DMS114 treated with DMSO at 0.1 percent for 48 hours (cell line): ENCODE data around the gene KCNK2.

Experiments
- DNase-seq: peaks from one replicate; lab custom pipeline; 2025; ENCODE audit not compliant: unreplicated experiment; lab: John Stamatoyannopoulos, UW

The KCNK2 gene, protein sequence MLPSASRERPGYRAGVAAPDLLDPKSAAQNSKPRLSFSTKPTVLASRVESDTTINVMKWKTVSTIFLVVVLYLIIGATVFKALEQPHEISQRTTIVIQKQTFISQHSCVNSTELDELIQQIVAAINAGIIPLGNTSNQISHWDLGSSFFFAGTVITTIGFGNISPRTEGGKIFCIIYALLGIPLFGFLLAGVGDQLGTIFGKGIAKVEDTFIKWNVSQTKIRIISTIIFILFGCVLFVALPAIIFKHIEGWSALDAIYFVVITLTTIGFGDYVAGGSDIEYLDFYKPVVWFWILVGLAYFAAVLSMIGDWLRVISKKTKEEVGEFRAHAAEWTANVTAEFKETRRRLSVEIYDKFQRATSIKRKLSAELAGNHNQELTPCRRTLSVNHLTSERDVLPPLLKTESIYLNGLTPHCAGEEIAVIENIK

DNA sequence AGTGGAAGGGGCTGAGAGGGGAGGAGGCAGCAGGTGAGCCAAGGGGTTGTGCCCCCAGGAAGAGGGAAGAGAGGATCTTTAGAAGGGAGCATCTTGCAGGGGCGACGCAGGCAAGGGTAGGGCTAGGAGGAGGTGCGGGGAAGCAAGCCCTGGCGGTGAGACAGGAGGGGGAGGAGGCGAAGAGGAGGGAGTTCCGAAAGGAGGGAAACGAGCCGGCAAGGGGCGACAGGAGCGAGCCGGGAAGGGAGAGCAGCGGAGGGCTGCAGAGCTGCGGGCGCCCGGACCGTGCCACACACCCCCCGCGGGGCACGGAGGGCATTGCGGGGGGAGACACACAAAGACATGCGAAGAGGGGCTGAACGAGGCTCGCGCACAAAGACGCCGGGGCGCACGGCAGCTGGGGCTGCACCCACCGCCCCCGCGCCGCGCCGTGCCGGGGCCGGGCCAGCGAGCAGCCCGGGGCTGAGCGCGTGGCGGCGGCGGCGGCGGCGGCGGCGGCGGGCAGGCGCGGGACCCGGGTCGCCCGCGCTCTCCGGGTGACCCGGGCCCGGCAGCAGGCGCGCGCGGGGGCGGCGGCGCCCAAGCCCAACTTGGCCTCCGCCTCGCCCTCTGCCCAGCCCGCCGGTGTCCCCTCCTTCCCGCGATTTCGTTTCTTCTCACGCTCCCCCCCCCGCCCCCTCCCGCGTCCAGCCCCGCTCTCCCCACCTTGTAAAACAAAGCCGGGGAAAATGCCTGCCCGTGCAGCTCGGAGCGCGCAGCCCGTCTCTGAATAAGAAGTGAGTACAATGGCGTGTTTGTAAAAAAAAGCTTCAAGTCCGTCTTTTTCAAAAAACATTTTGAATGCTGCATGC is at the start of gene KCNK2:
Gene KCNK2, plus strand, starts transcription at position 206 of the 851 bp plus-strand sequence. CDS start 649 bp downstream, outside the sequence.
- no peak for DNase-seq

DNA sequence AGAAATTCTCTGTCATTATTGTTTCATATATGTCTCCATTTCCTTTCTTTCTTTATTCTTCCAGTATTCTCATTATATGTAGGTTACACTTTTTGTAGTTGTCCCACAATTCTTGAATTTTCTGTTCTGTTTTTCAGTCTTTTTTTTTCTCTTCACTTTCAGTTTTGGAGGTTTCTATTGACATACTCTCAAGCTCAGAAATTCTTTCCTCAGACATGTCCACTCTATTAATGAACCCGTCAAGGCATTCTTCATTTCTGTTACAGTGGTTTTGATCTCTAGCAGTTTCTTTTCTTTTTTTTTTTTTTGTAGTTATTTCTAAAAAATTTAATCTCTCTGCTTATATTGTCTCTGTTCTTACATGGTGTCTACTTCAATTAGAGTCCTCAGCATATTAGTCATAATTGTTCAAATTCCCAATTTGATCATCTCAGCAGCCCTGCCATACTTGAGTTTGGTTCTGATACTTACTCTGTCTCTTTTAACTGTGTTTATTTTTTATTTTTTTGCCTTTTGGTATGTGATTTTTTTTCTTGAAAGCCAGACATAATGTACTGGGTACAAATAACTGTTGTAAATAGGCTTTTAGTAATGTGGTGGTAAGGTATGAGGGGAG is 49.5 kb upstream of the KCNK2 start:
- DNase-seq, result no peak

DNA sequence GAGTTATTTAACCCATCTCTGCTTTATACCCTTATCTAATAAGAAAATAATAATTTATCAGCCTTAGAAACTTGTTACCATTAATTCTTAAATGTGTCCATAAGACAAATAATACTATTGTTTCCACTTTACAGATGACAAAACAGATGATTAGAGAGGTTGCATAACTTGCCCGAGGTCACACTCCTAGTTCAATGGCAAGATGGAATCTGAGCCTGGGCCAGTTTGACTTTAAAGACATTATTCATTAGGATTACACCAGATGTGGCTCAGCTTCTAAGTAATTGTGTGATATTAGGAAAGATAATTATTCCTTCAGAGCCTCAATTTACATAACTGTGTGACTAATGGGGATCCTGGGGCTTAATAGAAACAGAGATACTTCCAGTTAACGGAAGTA is 42.3 kb upstream of the KCNK2 start:
- DNase-seq, result no peak

DNA sequence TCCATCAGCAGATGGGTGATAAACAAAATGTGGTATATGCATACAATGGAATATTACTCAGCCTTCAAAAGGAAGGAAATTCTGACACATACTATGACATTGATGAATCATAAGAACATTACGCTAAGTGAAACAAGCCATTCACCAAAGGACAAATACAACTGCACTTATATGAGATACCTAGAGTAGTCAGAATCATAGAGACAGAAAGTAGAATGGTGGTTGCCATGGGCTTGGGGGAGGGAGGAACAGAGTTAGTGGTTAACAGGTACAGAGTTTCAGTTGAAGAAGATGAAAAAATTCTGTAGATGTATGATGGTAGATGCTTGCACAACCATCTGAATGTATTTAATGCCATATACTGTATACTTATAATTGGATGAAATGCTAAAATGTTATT is 39.1 kb upstream of the KCNK2 start:
- DNase-seq, result no peak

DNA sequence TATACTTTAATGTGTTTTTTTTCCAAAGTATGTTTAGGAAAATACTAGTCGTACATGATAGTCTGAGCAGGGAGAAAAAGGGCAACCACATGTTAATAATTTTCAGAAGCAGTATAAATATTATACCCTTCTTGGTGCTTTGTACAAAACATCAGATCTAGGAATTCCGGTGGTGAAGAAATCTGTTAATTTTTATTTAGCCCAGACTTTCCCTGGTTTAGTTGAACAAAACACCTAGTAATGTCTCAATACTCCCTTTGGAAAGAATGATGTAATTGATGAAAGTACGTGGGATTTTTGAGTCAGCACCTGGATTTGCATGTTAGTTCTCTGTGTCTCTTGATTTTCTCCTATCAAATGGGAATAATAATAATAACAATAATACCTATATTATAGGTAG is 38.4 kb upstream of the KCNK2 start:
- no peak for DNase-seq

DNA sequence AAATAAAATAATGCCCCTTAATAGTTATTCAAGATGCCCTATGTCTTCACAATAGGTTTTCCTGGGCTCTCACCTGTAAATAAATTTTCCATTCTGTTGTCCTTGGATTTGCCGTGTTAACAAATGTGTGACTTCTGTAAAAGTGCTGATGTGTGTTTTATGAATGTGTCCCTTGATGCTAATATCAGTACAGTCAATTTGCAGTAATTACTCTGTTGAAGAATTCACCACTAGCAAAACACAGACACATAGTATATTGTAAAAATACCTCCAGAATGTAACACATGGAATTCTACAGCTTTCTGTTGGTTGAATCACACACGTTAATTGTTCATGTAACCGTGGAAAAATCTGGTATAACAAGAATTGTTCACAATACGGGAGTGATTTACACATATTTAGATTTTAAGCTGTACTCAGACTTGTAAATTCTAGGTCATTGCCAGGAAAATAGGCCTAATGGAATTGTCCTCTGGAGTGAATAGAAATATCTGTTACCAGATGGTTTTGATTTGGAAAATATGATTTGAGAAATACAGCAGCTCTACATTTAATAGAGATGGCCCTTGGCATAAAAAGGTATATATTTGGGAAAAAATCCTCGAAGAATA is 36.7 kb upstream of the KCNK2 start:
- no peak for DNase-seq

DNA sequence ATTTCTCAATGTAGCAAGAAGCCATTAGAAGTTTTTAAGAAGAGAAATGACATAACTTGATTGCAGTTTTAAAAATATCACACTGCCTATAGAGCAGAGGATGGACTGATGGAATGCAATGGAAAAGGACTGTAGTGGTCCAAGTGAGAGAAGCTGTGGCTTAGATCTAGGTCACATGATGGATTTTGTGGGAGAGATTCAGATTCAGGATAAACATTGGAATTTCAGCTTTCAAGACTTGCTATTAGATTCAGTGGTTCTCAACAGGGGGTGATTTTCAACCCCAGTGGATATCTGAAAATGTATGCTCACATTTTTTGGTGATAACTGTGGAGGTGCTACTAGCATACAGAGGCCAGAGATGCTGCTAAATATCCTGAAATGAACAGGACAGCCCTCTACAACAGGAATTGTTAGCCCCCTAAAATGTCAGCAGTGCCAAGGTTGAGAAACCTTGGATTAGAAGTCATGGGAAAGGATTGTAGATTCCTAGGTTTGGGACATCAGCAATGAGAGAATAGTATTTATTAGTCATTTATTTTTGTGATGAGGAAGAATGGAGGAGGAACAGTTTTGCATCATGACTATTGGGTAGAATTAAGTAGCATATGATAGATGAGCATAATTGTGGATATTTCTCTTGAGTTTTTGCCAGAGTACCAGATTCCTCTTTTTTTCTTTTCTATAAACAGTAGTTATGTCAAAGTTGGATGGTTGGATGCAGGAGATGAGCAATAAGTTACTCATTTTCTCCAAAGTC is 30.1 kb upstream of the KCNK2 start:
- no peak for DNase-seq

DNA sequence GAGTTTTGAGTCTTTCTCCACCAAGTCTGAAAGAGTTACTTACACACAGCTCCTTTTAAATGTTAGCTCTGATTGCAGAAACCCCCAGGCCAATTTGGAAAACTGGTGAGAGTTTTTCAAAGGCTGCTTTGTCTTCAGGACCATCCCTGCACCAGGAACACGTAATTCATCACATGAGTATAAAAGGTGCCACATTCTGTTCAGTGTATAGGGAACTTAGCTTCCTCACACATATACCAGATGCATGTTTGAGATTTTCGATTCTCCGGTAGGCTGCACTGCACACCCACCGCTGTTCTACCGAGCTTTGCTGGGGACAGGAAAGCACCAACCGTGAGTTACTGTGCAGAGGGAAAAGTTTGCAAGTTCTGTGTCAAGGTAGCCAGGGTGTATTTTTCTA is 28.3 kb upstream of the KCNK2 start:
- no peak for DNase-seq

DNA sequence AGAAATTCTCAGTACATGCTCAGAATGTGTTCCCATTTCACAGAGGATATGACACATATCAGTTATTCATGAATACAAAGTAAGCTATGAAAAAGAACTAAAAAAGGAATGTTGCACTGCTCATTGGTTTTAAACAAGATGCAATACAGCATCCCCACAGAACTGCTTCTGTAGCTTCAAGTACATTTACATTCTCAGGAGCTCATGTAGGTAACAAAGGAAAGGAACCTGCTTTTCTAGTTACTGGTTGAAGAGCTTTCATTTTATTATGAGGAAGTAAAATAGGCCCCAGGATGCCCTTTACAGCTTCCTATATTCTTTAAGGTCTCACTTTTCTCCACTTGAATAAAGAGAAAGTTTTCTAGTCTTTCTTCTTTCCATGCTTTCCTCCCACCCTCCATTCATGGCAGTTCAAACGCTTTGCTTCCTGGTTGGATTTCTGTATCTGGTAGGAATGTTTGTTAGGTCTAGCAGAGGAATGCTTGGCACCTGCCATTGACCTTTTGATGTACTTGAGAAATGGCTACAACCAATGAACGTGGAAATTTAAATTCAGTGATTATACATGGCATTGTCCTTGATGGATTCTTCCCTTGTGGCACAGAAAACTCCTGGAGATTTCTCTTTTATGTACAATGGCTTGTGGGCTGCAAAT is 27.1 kb upstream of the KCNK2 start:
- no peak for DNase-seq

DNA sequence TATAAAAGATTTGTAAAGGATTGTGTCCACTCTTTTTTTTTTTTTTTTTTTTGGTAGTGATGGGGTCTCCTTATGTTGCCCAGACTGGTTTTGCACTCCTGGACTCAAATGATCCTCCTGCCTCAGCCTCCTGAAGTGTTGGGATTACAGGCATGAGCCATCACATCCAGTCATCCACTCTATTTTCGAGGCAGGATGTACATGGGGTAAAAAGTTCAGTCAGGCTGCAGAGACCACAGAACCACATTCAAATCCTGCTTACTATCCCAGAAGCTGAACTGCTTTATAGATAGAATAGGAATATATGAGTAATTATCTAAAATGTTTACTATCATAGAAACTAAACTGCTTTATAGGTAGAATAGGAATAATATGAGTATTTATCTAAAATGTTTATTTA is 26.0 kb upstream of the KCNK2 start:
- no peak for DNase-seq

DNA sequence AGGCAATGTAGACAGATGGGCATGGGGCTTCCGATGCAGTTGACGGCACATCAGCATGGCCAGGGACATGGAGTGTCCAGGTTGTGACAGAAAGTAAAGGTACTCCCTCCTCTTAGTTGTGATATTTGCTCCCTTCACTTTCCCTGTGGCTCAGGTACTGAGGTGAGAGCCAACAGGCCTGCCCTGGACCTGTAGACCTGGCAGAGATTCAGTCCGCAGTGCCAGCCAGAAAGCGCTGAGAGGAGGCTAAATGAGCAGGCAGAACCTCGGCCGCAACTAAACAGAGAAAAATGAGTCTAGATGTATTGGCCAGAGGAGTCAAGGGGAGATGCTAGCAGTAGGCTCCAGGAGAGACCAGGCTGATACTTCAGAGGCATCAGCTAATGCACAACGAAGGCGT is 22.6 kb upstream of the KCNK2 start:
- DNase-seq, result no peak

DNA sequence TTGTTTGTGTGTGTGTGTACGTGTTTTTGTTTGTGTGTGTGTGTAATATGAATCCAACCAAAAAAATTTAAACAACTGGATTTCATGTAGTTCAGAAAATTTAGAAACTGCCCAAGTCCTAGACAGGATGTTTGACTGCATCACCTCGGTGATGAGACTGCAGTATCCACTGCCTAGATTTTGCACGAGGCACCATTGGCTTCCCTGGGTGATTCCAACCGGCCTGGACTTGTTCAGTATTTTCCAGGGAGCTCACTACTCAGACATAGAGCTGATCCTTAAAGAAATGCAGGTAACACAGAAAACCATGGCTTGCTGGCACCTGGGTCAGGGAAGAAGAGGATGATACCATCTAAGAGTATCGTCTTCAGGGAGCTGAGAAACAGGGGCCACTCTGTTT is 18.2 kb upstream of the KCNK2 start:
- no peak for DNase-seq

DNA sequence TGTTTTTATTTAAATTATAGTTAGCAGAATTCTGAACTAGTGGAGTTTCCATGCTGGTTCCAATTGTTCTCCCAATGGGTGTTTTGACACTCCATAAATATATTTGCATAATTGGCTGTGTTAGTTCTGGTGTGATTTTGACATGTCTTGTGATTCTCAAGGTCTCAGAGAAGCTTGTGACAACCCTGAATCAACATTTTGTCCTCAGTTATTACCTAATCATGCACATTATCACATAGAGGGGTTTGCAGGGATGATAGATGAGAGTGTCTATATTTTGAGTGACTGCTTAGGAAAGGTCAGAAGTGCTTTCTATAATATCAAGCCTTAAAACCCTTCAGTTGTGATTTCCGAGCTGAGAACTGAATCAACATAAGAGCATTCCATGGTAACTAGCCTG is 11.5 kb upstream of the KCNK2 start:
- no peak for DNase-seq

DNA sequence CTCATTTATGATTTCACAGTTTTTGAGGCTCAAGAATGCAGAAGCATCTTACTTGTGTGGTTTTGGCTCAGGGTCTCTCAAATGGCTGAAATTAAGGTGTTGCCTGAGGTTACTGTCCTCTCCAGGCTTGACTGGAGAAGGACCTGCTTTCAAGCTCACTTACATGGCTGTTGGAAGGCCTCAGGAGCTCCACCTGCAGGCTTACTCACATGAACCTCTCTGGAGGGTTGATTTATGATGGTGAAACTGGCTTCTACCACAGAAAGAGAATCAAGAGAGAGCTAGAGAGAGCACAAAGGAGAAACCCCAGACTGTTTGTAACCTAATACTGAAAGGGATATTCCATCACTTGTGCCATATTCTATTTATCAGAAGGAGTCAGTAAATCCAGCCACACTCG is 6.2 kb upstream of the KCNK2 start:
- DNase-seq, result no peak

DNA sequence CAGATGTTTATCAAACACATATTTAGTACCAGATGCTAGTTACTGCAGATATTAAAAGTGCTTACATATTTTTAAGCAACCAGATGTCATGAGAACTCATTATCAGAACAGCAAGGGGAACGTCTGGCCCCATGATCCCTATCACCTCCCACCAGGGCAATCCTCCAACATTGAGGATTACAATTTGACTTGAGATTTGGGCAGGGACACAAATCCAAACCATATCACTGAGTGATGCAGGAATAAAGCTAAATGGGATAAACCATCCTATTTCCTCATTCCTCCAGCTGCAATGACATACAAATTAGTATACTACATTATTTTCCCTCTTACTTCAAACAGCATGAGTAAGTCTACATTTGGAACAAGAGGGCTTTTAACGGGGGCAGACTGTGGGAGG is 3.1 kb upstream of the KCNK2 start:
- no peak for DNase-seq

DNA sequence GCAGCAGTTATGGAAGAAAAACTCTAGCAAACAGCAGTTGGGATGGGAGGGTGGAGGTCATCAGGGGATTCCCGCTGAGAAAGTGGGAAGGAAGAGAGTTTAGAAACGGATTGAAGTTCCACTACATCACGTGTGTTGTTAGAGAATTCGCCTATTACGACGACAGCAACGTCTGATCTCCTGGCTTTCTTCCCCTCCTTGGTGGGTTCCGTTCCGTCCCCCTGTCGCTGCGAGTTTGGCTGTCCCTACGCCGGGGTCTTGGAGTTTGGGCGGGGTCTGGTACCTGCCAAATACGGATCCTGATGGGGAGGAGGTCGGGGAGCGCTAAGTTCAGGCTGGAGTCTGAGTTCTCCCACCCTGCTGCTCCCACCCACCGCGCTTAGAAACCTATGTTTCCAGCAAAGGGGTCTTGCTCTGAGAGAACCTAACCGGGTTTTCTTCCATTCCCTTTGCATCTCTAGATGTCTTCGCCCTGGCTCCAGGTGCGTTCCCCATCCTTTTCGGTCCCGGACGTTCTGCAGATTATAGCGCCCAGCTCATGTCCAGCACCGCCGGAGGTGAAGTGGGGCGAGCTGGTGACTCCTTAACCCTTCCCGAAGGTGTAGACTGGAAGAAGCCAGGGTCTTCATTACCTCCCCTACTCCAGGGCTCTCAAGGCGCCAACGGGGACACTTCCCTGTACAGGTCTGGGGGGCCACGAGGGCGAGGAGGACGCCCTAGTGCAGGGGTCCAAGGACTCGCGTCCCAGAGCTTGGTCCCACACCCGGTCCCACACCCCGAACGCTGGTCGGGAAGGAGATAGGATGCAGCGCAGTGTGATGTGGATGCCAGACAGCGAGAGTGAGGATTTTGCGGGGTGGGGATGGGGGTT is 641 bp upstream of the KCNK2 start:
- no peak for DNase-seq

DNA sequence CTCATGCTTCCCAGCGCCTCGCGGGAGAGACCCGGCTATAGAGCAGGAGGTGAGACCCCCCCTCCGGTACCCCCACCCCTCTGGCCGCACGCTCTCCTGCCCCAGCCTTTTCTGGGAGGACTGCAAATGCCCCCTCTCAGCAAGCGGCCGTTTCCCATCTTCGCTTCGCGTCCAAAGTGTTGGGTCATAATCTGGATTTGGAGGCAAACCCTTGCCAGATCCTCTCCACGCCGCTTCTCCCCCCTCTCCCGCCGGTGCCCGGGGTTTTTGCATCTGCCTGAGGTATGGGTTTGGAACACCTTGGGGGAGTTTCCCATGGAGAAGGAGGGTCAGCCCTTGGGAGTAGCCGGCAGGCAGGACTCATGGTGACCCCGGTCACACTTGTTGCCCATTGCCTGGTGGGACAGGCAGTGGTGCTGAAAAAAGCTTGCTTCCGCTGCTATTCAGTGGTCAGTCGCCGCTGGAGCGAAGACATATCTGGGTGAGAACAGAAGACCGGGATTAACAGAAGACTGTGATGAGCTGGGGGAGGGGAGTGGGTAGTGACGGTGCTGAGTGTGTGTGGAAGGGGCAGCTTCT is 935 bp downstream of the KCNK2 start:
- no peak for DNase-seq

DNA sequence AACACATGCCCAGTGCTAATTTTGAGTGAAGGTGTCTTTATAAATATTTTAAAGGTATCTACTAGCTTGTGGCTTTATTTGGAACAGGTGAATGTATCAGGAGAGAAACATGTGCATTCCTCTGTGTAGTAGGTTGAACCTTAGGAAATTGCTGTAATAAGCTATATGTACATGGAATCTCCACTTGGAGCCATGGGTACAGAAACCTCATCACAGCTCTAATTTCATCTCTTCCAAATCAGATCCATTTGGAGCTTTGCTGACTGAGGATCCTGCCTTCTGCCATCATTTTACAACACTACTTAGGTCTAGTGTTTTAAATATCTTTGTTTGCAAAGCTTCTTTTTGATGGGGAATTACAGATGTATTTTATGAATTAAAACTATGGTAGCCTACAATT is 2.1 kb downstream of the KCNK2 start:
- DNase-seq, result no peak

DNA sequence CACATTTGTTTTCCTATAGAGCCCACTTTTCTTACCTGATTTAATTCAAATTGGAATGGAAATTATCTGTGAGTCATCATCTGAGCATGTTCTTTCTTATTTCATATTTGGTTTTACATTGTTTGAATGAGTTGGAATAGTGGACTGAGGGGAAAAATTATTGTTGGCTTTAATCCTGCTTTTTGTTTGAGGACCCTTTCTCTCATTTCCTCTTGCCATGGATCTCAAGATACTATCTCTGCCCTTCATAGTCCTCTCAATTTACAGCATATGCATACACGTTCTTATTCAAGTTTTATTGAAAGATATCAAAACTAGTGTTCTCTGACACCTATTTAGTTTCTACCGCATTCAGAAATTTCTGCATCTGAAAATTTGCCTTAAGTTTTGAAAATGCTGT is 5.1 kb downstream of the KCNK2 start:
- no peak for DNase-seq
